NCI-H146 (cell line): Measurements from ENCODE around the gene ANKRD9.

Source experiments
- DNase-seq: peaks from one replicate; lab custom pipeline; 2025; lab: John Stamatoyannopoulos, UW

The ANKRD9 gene

GRCh38 chr14:102499401-102500157 lies 10.0 kb downstream of the ANKRD9 start:
- no peak for DNase-seq

DNA sequence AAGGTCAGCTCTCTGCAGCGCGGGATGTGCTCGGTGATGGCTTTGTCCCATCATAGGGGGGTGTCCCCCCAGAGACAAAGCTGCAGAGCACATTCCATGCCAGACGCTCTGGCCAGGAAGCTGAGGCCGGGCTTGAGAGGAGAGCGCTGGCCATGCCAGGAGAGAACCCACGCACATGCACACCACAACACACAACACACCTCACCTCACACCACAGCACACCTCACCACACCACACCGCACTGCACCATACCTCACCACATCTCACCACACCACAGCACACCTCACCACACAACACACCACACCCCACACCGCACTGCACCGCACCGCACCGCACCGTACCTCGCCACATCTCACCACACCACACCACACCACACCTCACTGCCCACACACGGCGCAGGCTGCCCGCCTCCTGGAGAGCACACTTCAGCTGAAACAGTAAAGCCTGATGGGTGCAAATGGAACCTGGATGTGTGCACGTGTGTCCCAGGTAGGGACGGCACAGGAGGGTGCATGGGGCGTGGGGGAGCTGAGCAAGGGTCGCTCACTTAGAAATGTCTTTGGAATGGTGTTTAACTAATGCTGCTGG lies 10.8 kb downstream of the ANKRD9 start:
- DNase-seq: no peak

DNA sequence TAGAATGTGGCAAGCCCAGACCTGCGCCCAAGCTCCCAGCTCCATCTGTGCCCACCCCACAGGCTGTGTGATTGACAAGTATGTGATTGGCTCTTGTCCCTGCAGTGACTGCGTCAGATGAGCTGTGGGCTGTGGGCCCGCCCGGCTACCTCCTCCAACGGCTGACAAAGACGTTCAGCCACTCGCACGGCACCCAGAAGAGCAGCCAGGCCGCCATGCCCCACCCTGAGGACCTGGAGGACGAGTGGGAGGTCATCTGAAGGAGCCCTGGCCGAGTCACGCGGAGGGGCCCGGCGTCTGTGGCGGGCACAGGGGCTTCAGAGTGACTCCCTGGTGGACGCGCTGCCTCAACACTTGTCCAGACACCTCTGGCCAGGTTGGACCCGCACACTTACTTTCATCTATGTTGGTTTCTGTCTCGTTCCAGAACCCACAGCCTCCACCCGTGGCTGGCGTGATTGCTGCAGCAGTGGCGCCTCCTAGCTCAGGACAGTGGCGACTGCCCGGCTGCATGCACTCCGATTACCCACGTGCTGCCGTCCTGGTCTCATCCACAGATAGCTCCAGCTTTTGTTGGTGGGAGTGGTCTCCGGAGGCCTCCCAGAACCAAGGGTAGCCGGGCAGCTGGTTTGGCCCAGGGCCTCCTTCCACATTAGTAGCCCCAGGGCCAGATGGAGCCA lies 11.4 kb downstream of the ANKRD9 start:
- no peak for DNase-seq

GRCh38 chr14:102496958-102497744 lies 12.4 kb downstream of the ANKRD9 start:
- DNase-seq: no peak

DNA sequence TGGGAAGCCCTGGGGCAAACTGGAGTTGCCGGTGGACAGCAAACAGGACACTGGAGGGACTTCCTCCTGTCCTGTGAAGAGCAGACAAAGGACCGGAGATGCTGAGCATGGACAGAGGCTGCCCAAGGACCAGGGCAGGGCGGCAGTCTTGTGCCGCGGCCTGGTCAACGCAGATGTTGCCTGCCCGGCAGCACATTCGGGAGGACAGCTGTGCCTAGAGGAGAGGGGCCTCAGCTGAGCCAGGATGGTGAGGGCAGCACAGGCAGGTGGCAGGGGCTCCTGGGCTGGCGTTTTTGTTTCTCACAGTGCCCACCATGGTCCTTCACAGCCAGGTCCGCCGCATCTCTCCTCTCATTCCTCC lies 13.3 kb downstream of the ANKRD9 start:
- DNase-seq: no peak

- no peak for DNase-seq
Measured at GRCh38 chr14:102495491-102496330, 13.9 kb downstream of the ANKRD9 start.

- DNase-seq: no peak
Measured at GRCh38 chr14:102493585-102493984, 16.0 kb downstream of the ANKRD9 start.

DNA sequence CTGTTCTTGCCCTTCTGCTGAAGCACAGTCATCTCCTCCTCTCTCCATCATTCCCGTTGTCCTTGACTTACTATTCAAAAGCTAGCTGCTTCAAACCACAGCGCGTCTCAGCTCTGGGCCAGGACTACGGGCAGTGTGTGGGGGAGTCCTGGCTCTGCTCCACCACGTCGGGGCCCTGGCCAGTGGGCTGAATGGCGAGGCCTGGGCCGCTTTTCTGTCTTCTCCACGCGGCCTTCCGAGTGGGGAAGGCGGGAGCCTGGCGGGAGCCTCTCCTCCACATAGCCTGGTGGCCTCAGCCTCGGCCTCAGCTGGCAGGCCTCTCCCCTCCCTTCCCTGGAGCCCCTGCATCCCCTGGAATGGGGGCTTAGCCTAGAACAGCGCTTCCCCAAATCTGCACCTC lies 16.5 kb downstream of the ANKRD9 start:
- DNase-seq: no peak

GRCh38 chr14:102492531-102492910 lies 17.1 kb downstream of the ANKRD9 start:
- DNase-seq: no peak

DNA sequence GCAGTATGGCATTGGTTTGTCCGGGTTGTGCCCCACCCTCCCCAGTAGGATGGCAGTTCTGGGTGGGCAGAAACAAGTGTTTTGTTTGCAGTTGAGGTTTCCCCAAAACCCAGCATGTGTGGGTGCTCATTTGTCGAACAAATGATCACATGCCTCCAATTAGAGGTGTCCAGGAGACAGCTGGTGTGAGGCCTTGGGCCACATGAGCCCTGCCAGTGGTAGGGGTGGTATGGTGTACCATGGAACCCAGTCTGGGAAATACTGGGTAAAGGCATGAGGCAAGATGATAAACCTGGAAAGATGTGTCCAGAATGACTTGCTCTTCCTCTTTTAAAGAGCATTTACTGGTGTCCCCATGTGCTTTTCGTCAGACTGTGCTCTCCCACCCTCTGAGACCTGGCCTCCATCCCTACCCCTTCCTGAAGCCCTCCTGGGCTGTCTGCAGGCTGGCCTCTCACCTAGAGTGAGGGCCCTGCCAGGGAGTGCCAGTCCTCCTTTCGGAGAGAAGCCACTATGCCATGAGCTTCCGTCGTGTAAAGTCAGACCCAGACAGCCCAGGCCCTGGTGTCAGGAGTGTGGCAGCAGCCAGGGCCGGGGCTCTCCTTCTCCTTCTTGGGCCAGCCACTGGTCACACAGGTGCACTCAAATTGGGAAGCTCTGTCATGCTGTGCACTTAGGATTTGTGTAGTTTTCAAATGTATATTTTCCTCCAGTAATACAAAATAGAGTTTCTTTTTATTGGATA lies 17.6 kb downstream of the ANKRD9 start:
- no peak for DNase-seq

DNA sequence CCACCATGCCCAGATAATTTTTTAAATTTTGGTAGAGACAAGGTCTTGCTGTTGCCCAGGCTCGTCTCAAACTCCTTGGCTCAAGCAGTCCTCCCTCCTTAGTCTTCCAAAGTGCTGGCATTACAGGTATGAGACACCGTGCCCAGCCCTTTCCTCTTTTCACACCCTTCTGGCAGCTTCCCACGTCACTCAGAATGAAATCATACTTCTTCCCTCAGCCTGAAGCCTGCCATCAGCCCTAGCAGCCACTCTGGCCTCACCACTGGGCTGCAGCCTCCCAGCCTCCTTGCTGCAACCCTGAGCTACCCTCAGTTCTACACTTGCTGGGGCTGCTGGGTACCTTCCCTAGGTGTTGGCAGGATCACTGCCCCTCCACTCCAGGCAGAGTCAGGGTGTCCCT lies 18.2 kb downstream of the ANKRD9 start:
- DNase-seq: no peak

GRCh38 chr14:102490456-102490855 lies 19.1 kb downstream of the ANKRD9 start:
- no peak for DNase-seq

- no peak for DNase-seq
Measured at GRCh38 chr14:102487204-102487577, 22.4 kb downstream of the ANKRD9 start.

DNA sequence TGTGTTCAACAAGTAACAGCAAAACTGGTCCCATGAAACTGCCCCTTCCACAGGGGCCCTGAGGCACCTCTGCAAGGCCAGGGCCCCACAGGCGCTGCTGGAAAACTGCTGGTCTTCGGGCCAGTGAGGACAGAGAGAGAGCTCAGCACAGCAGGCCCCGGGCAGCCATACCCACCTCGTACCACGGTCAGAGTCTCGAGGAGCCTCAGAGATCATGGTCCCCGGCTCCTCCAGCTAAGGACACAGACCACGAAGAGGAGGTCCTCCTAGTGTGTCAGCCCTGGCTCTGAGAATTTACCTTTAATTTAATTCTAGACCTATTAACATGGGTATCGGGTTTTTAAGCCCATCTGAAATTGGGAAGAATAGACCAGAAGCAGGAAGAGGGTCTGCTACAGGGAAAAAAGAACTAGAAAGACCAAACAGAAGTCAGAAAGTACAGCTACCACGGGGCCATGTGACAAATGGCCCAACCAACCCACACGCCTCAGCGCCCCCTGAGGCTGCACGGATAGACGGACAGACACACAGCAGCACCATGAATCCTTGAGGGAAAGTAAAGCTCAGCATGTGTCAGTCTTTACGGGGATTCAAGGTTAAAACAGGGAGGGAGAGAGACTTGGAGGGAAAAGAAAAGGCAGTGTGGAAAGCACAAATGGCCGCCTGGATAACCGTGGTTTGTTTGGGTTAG lies 22.9 kb downstream of the ANKRD9 start:
- DNase-seq: no peak

GRCh38 chr14:102485693-102486512 lies 23.7 kb downstream of the ANKRD9 start:
- no peak for DNase-seq

GRCh38 chr14:102484316-102484715 lies 25.3 kb downstream of the ANKRD9 start:
- DNase-seq: no peak

DNA sequence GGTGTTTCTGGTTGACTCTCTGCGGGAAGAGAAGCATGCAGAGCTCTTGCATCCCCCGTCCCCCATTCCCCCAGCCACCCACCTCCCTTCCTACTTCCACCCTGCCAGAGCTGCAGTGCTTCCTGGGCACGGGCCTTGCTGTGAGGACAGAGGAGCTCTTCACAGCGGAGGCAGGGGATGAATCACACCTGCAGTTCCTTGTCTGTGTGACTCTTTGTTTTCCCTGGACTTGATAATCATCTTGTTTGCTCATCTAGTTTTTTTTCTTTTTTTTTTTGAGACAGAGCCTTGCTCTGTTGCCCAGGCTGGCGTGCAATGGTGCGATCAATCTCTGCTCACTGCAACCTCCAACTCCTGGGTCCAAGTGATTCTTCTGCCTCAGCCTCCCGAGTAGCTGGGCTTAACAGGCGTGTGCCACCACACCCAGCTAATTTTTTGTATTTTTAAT lies 27.8 kb downstream of the ANKRD9 start:
- peak; percentile 58 for DNase-seq

DNA sequence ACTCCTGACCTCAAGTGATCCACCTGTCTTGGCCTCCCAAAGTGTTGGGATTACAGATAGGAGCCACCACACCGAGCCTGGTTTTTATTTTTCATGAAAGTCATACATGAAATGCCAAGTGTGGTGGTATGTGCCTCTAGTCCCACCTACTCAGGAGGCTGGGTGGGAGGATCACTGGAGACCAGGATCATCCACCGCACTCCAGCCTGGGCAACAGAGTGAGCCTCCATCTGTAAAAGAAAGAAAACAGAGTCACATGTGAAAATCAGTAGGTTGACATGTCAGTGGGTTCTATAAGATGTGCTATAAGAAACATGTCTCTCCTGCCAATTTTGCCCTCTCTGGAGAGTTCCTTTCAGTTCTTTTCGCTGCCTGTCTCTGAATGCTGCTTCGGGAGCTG lies 28.2 kb downstream of the ANKRD9 start:
- no peak for DNase-seq

GRCh38 chr14:102479777-102480176 lies 29.8 kb downstream of the ANKRD9 start:
- peak; percentile 2 for DNase-seq
